HG03280 (cell line): ENCODE measurements around the gene CPOX.

Experiments used
- ATAC-seq: cut with Tn5 transposase; IDR thresholded peaks from one replicate; pipeline ENCODE4 v1.9.1; 2021; ENCODE audit warnings: mild to moderate bottlenecking, moderate library complexity; ENCODE audit not compliant: unreplicated experiment

CPOX gene

GRCh38 chr3:98542623-98543022 lies 50.8 kb downstream of the CPOX start:
- ATAC-seq: no peak

GRCh38 chr3:98541695-98542094 lies 51.7 kb downstream of the CPOX start:
- no peak for ATAC-seq

GRCh38 chr3:98540346-98540745 lies 53.1 kb downstream of the CPOX start:
- peak; percentile 52 for ATAC-seq

GRCh38 chr3:98536456-98537017 lies 56.9 kb downstream of the CPOX start:
- peak; percentile 58 for ATAC-seq

- no peak for ATAC-seq
Measured at GRCh38 chr3:98534734-98535133, 58.7 kb downstream of the CPOX start.

- no peak for ATAC-seq
Measured at GRCh38 chr3:98534168-98534567, 59.2 kb downstream of the CPOX start.

GRCh38 chr3:98532709-98533571 lies 60.5 kb downstream of the CPOX start:
- no peak for ATAC-seq

- ATAC-seq: peak; percentile 6
Measured at GRCh38 chr3:98532275-98532637, 61.2 kb downstream of the CPOX start.

- ATAC-seq: peak; percentile 40
Measured at GRCh38 chr3:98531622-98532274, 61.7 kb downstream of the CPOX start, which contains the start of gene GPR15. GPR15 (plus strand) TSS chr3:98531978; CDS start chr3:98532034, 56 bp downstream.

- no peak for ATAC-seq
Measured at GRCh38 chr3:98530676-98531075, 62.7 kb downstream of the CPOX start.

GRCh38 chr3:98529856-98530459 lies 63.5 kb downstream of the CPOX start:
- ATAC-seq: no peak
